Measurements from ENCODE around the gene PLXNA2. TPM values are rescaled to one million over a fixed set of nuclear protein-coding genes. Genes with fewer than 3 reads are reported as not detected.

PLXNA2 gene
- total and polyA plus RNA-seq, 7 donors = 2.4 to 16.1 (median 6.4) TPM

GRCh38 chr1:207998691-207999090 is 245.5 kb downstream of the PLXNA2 start:
- H3K36me3 ChIP-seq = no peaks in the 10 kb centered on the region
- no peaks in the 10 kb centered on the region for H3K9me3 ChIP-seq
- H3K4me3 ChIP-seq = no peak overlapping the region
- WGBS, 2 donors = 96% methylated on average over 2 of the region's 2 CpGs
- peaks cover 0 to 4% (median 2%) of the 10 kb centered on the region in 4 donors for H3K4me1 ChIP-seq
- TF ChIP-seq EP300 (IDR thresholded peaks at IDR 0.05) (no peak), POLR2AphosphoS5 (IDR thresholded peaks at IDR 0.05) (no peak), CTCF (IDR thresholded peaks at IDR 0.05) (no peak), POLR2A (IDR thresholded peaks at IDR 0.05) (no peak)
- intact Hi-C loops (cut with DNase I) = no loop called here
- no peak overlapping the region for H3K27ac ChIP-seq
- no peaks in the 10 kb centered on the region for H3K27me3 ChIP-seq
- no peak for DNase-seq

GRCh38 chr1:207997486-207998268 is 246.5 kb downstream of the PLXNA2 start:
- DNase-seq = peak; percentile 91

DNA sequence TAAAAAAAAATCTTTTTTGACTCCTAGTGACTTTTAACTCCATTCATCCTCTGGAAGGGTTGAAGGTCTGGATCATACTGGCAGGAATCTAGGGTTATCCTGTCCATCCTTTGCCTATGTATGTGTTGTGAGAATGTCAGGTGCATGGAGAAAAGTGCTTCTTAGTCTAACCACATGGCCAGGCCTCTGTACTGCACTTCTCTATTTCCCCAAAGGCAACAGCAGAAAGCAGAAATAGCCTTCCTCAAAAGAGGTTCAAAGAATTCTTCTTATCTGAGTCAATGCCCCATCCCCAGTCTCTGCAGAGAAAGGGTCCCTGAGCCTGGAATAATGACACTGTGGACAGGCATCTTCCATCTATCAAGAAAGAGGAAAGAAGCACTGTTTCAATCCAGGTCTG is 247.5 kb downstream of the PLXNA2 start:
- H3K9me3 ChIP-seq = no peaks in the 10 kb centered on the region
- no peak for DNase-seq
- no peaks in the 10 kb centered on the region for H3K36me3 ChIP-seq
- TF ChIP-seq POLR2AphosphoS5 (IDR thresholded peaks at IDR 0.05) = no peak
- TF ChIP-seq CTCF (IDR thresholded peaks at IDR 0.05) = no peak
- no peak for TF ChIP-seq EP300 (IDR thresholded peaks at IDR 0.05)
- no peak for TF ChIP-seq POLR2A (IDR thresholded peaks at IDR 0.05)
- H3K4me3 ChIP-seq = no peak overlapping the region
- peaks cover 0 to 4% (median 2%) of the 10 kb centered on the region in 4 donors for H3K4me1 ChIP-seq
- H3K27ac ChIP-seq = no peak overlapping the region
- H3K27me3 ChIP-seq = no peaks in the 10 kb centered on the region
- intact Hi-C loops (cut with DNase I) = no loop called here

More at GRCh38 chr1:207997486-207998268, 246.5 kb downstream of the PLXNA2 start:
- TF ChIP-seq CTCF (IDR thresholded peaks at IDR 0.05) (peak in 3 of 4 experiments; percentile 64 to 80 (median 65)), POLR2AphosphoS5 (IDR thresholded peaks at IDR 0.05) (peak in 1 of 4 donors; percentile 24), EP300 (IDR thresholded peaks at IDR 0.05) (no peak)
- Histone ChIP-seq H3K27ac (no peak overlapping the region), H3K4me1 (peaks cover 0 to 4% (median 2%) of the 10 kb centered on the region in 4 donors), H3K4me3 (no peak overlapping the region), H3K36me3 (no peaks in the 10 kb centered on the region), H3K27me3 (no peaks in the 10 kb centered on the region), H3K9me3 (no peaks in the 10 kb centered on the region)
- intact Hi-C loops (cut with DNase I) = no loop called here
- 36 to 45% methylated on average over 9 of the region's 9 CpGs for WGBS, 2 donors

GRCh38 chr1:207995576-207995975 is 248.6 kb downstream of the PLXNA2 start:
- Histone ChIP-seq H3K27me3 (no peaks in the 10 kb centered on the region), H3K36me3 (no peaks in the 10 kb centered on the region), H3K4me3 (no peak overlapping the region), H3K9me3 (no peaks in the 10 kb centered on the region), H3K27ac (no peak overlapping the region), H3K4me1 (peaks cover 0 to 4% (median 2%) of the 10 kb centered on the region in 4 donors)
- no peak for DNase-seq
- intact Hi-C loops (cut with DNase I) = no loop called here
- TF ChIP-seq POLR2A (IDR thresholded peaks at IDR 0.05) (no peak), POLR2AphosphoS5 (IDR thresholded peaks at IDR 0.05) (no peak), EP300 (IDR thresholded peaks at IDR 0.05) (no peak), CTCF (IDR thresholded peaks at IDR 0.05) (no peak)
- WGBS, 2 donors = 79 to 83% methylated on average over 4 of the region's 4 CpGs
